OCI-LY3 (cell line): ENCODE measurements around the gene SARS2.

ENCODE experiments used
- CTCF ChIP-seq: fragments of 200-600, 300-600 bp; sonication (generic); IDR thresholded peaks from 2 replicates; pipeline ENCODE4 v1.5.1; 2014; ENCODE audit warnings: antibody characterized with exemption, low read length, low read depth
- EZH2phosphoT487 ChIP-seq: fragments of 200-600 bp; shearing (Covaris generic); IDR thresholded peaks from 2 replicates; pipeline ENCODE4 v1.6.1; 2018; ENCODE audit warnings: antibody characterized with exemption, mixed run types, low read depth

GRCh38 chr19:38907670-38908069, 22.9 kb downstream of the SARS2 start:
- TF ChIP-seq CTCF (no peak), EZH2phosphoT487 (no peak)
